SU-DHL-6 (cell line): Measurements from ENCODE around the gene ZMYM3.

ENCODE experiments used
- CTCF ChIP-seq: fragments of 200-600 bp; sonication (generic); IDR thresholded peaks from one replicate; pipeline ENCODE4 v1.5.1; 2017; ENCODE audit warnings: antibody characterized with exemption, mild to moderate bottlenecking, low read length, moderate library complexity; ENCODE audit not compliant: insufficient read depth, poor library complexity, severe bottlenecking
- EZH2phosphoT487 ChIP-seq: fragments of 200-600 bp; sonication (generic), shearing (Covaris generic); conservative IDR thresholded peaks from 2 replicates; pipeline ENCODE4 v1.6.1; 2018; ENCODE audit warnings: mild to moderate bottlenecking, antibody characterized with exemption, low read length, moderate library complexity, mixed read lengths

GRCh38 chrX:71236836-71237235, 17.1 kb downstream of the ZMYM3 start:
- TF ChIP-seq EZH2phosphoT487, result no peak
- no peak for TF ChIP-seq CTCF
